ENCODE measurements around the gene RAET1L. TPM values are rescaled to one million over a fixed set of nuclear protein-coding genes. Genes with fewer than 3 reads are reported as not detected.

Gene RAET1L
- total RNA-seq, 1 experiment from 2014 or later = not detected

DNA sequence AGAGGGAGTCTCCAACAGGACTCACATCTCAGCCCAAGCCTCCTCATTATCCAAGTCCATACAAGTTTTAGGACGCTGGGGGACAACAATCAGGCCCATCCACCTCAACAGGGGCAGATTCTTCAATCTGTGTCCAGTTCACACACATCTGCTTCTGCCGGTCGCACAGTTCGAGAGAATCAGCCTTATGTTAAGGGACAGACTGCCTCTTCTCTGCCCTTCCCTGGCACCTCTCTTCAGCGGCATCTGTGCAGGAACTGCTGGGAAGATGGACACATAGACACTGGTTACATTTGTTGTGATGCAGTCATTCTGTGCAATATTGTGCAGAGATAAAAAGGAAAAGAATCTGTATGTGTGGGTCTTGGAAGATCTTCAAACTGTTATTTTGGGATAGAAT, 40.6 kb downstream of the RAET1L start:
- DNase-seq (ENCODE audit: low read depth, low spot score) (no peak), ATAC-seq (no peak)
- Histone ChIP-seq H3K27me3 (ENCODE audit: control insufficient read depth, insufficient read depth, low read length) (peaks cover 56% of the 10 kb centered on the region), H3K36me3 (ENCODE audit: control insufficient read depth, insufficient read depth, low read length) (no peaks in the 10 kb centered on the region), H3K27ac (ENCODE audit: low read length) (no peak overlapping the region), H3K4me1 (ENCODE audit: control insufficient read depth, insufficient read depth, low read length) (no peaks in the 10 kb centered on the region), H3K4me3 (ENCODE audit: low read depth in 2 of 2, low read length in 2 of 2) (no peak overlapping the region), H3K9me3 (ENCODE audit: control insufficient read depth, insufficient read depth, low read depth, low read length) (no peaks in the 10 kb centered on the region)
- ChIA-PET CTCF (no interaction called here), POLR2A (no interaction called here)
- in situ Hi-C loops (cut with HindIII; ENCODE audit: low pct_unique_long_range_greater_than_20kb, low sequenced_read_pairs) = no loop called here
- TF ChIP-seq TCF7L2 (IDR thresholded peaks at IDR 0.05; ENCODE audit: low read depth, low read length) = no peak
- no peak for TF ChIP-seq SIN3A (IDR thresholded peaks at IDR 0.05; ENCODE audit: borderline replicate concordance, insufficient read depth, low read depth, low read length)
- TF ChIP-seq REST (IDR thresholded peaks at IDR 0.05; ENCODE audit: insufficient read depth in 1 of 2, low read depth in 2 of 2, low read length in 1 of 2) = no peak
- no peak for TF ChIP-seq POLR2AphosphoS5 (IDR thresholded peaks at IDR 0.05; ENCODE audit: low read depth, low read length)
- TF ChIP-seq CTCF (IDR thresholded peaks at IDR 0.05) = no peak
- no TSS peak for BruUV-seq (replicated peaks)
- intact Hi-C loops (cut with micrococcal nuclease; ENCODE audit: unreplicated experiment) = no loop called here

GRCh38 chr6:149983145-149983544, 42.2 kb downstream of the RAET1L start:
- no TSS peak for BruUV-seq (replicated peaks)
- ATAC-seq = no peak
- no peak overlapping the region for H3K4me3 ChIP-seq (ENCODE audit: low read depth in 2 of 2, low read length in 2 of 2)
- no peaks in the 10 kb centered on the region for H3K4me1 ChIP-seq (ENCODE audit: control insufficient read depth, insufficient read depth, low read length)
- H3K9me3 ChIP-seq (ENCODE audit: control insufficient read depth, insufficient read depth, low read depth, low read length) = no peaks in the 10 kb centered on the region
- H3K27ac ChIP-seq (ENCODE audit: low read length) = no peak overlapping the region
- TF ChIP-seq TCF7L2 (IDR thresholded peaks at IDR 0.05; ENCODE audit: low read depth, low read length) (no peak), CTCF (IDR thresholded peaks at IDR 0.05) (no peak), POLR2AphosphoS5 (IDR thresholded peaks at IDR 0.05; ENCODE audit: low read depth, low read length) (no peak), REST (IDR thresholded peaks at IDR 0.05; ENCODE audit: insufficient read depth in 1 of 2, low read depth in 2 of 2, low read length in 1 of 2) (no peak), SIN3A (IDR thresholded peaks at IDR 0.05; ENCODE audit: borderline replicate concordance, insufficient read depth, low read depth, low read length) (no peak)
- POLR2A ChIA-PET = interaction anchor here (0.6 kb wide), 1 partner anchor 635 kb away, joined by 3 read pairs; no protein-coding TSS in a partner anchor
- intact Hi-C loops (cut with micrococcal nuclease; ENCODE audit: unreplicated experiment) (no loop called here), in situ Hi-C loops (cut with HindIII; ENCODE audit: low pct_unique_long_range_greater_than_20kb, low sequenced_read_pairs) (no loop called here)
- CTCF ChIA-PET = no interaction called here
- H3K27me3 ChIP-seq (ENCODE audit: control insufficient read depth, insufficient read depth, low read length) = peaks cover 42% of the 10 kb centered on the region
- no peak for DNase-seq (ENCODE audit: low read depth, low spot score)
- no peaks in the 10 kb centered on the region for H3K36me3 ChIP-seq (ENCODE audit: control insufficient read depth, insufficient read depth, low read length)

Measured in Panc1 (cell line).